WTC11 (cell line): ENCODE measurements around the gene MEIS2. TPM values are rescaled to one million over a fixed set of nuclear protein-coding genes. Genes with fewer than 3 reads are reported as not detected.

Source experiments
- ATAC-seq: fragments of 200-7000 bp; cut with Tn5 transposase; 2 replicates; pipeline ENCODE4 v1.10.0; 2021; ENCODE audit warnings: mild to moderate bottlenecking, moderate library complexity
- CTCF ChIA-PET: fragments of 300-600 bp; sonication (Branson Sonifier 250); formaldehyde crosslinking; loops from one replicate; lab custom pipeline; 2021; ENCODE audit warnings: antibody characterized with exemption; lab: Charles Lee
- POLR2A ChIA-PET: fragments of 350-600 bp; sonication (Branson Sonifier 250); formaldehyde crosslinking; loops from one replicate; lab custom pipeline; 2021; ENCODE audit warnings: antibody characterized with exemption; lab: Charles Lee
- DNase-seq: peaks from one replicate; pipeline ENCODE4 v3.0.0; 2021; ENCODE audit warnings: low spot score
- H3K27ac Mint-ChIP-seq: 2 replicates; pipeline ENCODE4 v1.8.0; 2021; ENCODE audit warnings: mixed read lengths
- H3K27me3 Mint-ChIP-seq: 2 replicates; pipeline ENCODE4 v1.8.0; 2021; ENCODE audit warnings: low read depth, mild to moderate bottlenecking, moderate library complexity, mixed read lengths
- H3K36me3 Mint-ChIP-seq: 2 replicates; pipeline ENCODE4 v1.8.0; 2021; ENCODE audit warnings: mixed read lengths
- H3K4me1 Mint-ChIP-seq: 2 replicates; pipeline ENCODE4 v1.8.0; 2022; ENCODE audit warnings: mixed read lengths
- H3K4me3 Mint-ChIP-seq: 2 replicates; pipeline ENCODE4 v1.8.0; 2021; ENCODE audit warnings: mild to moderate bottlenecking, moderate library complexity, mixed read lengths
- H3K9me3 Mint-ChIP-seq: 2 replicates; pipeline ENCODE4 v1.8.0; 2021; ENCODE audit warnings: mixed read lengths
- CREB1 ChIP-seq: sonication (generic); formaldehyde crosslinking; IDR thresholded peaks from 2 replicates; pipeline ENCODE4 v1.8.0; 2023; ENCODE audit warnings: mild to moderate bottlenecking, missing genetic modification reagents
- E2F5 ChIP-seq: sonication (generic); formaldehyde crosslinking; IDR thresholded peaks from 2 replicates; pipeline ENCODE4 v1.8.1; 2022; ENCODE audit warnings: mild to moderate bottlenecking, moderate library complexity, missing genetic modification reagents
- EMX1 ChIP-seq: fragments of 250-450 bp; sonication (Bioruptor Pico); IDR thresholded peaks from 2 replicates; pipeline ENCODE4 v1.8.0; 2021; ENCODE audit warnings: mild to moderate bottlenecking
- ERG ChIP-seq: fragments of 250-450 bp; sonication (Bioruptor Pico); IDR thresholded peaks from 2 replicates; pipeline ENCODE4 v1.8.0; 2021; ENCODE audit warnings: mild to moderate bottlenecking
- FOXJ3 ChIP-seq: sonication (generic); formaldehyde crosslinking; IDR thresholded peaks from 2 replicates; pipeline ENCODE4 v1.9.0; 2021; ENCODE audit warnings: missing genetic modification reagents, mild to moderate bottlenecking, borderline replicate concordance
- HMGXB4 ChIP-seq: sonication (generic); formaldehyde crosslinking; IDR thresholded peaks from 2 replicates; pipeline ENCODE4 v1.8.1; 2023; ENCODE audit warnings: mild to moderate bottlenecking, moderate library complexity, missing genetic modification reagents
- IRF1 ChIP-seq: sonication (generic); formaldehyde crosslinking; IDR thresholded peaks from 2 replicates; pipeline ENCODE4 v1.8.0; 2023; ENCODE audit warnings: missing genetic modification reagents
- MXD4 ChIP-seq: fragments of 250-450 bp; sonication (Bioruptor Pico); IDR thresholded peaks from 2 replicates; pipeline ENCODE4 v1.8.0; 2021; ENCODE audit warnings: mild to moderate bottlenecking, moderate library complexity, borderline replicate concordance
- MYBL2 ChIP-seq: sonication (generic); formaldehyde crosslinking; IDR thresholded peaks from 2 replicates; pipeline ENCODE4 v1.8.1; 2023; ENCODE audit warnings: mild to moderate bottlenecking, moderate library complexity, missing genetic modification reagents
- NFE2L1 ChIP-seq: sonication (generic); formaldehyde crosslinking; IDR thresholded peaks from 2 replicates; pipeline ENCODE4 v1.8.1; 2023; ENCODE audit warnings: missing genetic modification reagents
- RELA ChIP-seq: sonication (generic); formaldehyde crosslinking; IDR thresholded peaks from 2 replicates; pipeline ENCODE4 v1.8.1; 2022; ENCODE audit warnings: missing genetic modification reagents, mild to moderate bottlenecking, borderline replicate concordance
- SOX15 ChIP-seq: fragments of 250-450 bp; sonication (Bioruptor Pico); IDR thresholded peaks from 2 replicates; pipeline ENCODE4 v1.9.0; 2021; ENCODE audit warnings: mild to moderate bottlenecking
- TP53 ChIP-seq: sonication (generic); formaldehyde crosslinking; IDR thresholded peaks from 2 replicates; pipeline ENCODE4 v1.8.1; 2023; ENCODE audit warnings: mild to moderate bottlenecking, missing genetic modification reagents
- ZNF425 ChIP-seq: fragments of 250-450 bp; sonication (Bioruptor Pico); conservative IDR thresholded peaks from 2 replicates; pipeline ENCODE4 v1.9.0; 2021; ENCODE audit warnings: mild to moderate bottlenecking
- total RNA-seq: library from RNA; stranded (reverse); gene quantifications from 3 replicates; pipeline ENCODE4 v1.2.3, GENCODE V29; 2021
- TF ChIP-seq, protein P1 (sequence below): sonication (generic); formaldehyde crosslinking; conservative IDR thresholded peaks from 2 replicates; pipeline ENCODE4 v1.8.1; 2022; ENCODE audit warnings: mild to moderate bottlenecking, missing genetic modification reagents
- TF ChIP-seq, protein P2 (sequence below): sonication (generic); formaldehyde crosslinking; IDR thresholded peaks from 2 replicates; pipeline ENCODE4 v1.8.0; 2022; ENCODE audit warnings: mild to moderate bottlenecking, missing genetic modification reagents
- TF ChIP-seq, protein P3 (sequence below): sonication (generic); formaldehyde crosslinking; IDR thresholded peaks from 2 replicates; pipeline ENCODE4 v1.8.1; 2022; ENCODE audit warnings: low read depth, missing genetic modification reagents, borderline replicate concordance
- TF ChIP-seq, protein P4 (sequence below): sonication (generic); formaldehyde crosslinking; IDR thresholded peaks from 2 replicates; pipeline ENCODE4 v1.8.0; 2023; ENCODE audit warnings: mild to moderate bottlenecking, missing genetic modification reagents
- TF ChIP-seq, protein P5 (sequence below): fragments of 200-600 bp; IDR thresholded peaks from 2 replicates; pipeline ENCODE4 v1.8.0; 2022; ENCODE audit warnings: antibody characterized with exemption

Gene MEIS2
- total RNA-seq, 1 experiment from 2014 or later: 0.57 TPM

DNA sequence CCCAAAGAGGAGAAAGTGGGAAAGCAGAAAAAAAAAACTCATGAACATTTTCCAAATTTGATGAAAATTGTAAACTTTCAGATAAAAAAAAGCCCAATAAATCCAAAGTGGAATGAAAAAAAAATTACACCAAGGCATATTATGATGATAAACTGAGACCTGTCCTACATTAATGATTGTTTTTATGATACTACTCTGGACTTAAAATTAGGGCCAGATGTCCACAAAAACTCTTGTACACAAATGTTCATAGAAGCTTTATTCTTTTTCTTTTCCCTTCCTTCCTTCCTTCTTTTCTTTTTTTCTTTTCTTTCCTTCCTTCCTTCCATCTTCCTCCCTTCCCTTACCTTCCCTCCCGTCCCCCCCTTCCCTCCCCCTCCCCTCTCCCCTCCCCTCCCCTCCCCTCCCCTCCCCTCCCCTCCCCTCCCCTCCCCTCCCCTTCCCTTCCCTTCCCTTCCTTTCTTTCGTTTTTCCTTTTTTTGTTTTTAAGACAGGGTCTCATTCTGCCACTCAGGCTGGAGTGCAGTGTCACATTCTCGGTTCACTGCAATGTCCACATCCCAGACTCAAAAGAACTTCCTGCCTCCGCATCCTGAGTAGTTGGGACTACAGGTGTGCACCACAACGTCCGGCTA is 243.9 kb downstream of the MEIS2 start:
- TF ChIP-seq EMX1 (CRISPR knock-in tag) (no peak), RELA (CRISPR knock-in tag) (no peak), TP53 (CRISPR knock-in tag) (no peak), HMGXB4 (CRISPR knock-in tag) (no peak), NFE2L1 (CRISPR knock-in tag) (no peak), E2F5 (CRISPR knock-in tag) (no peak), SOX15 (CRISPR knock-in tag) (no peak), ERG (CRISPR knock-in tag) (no peak), IRF1 (CRISPR knock-in tag) (no peak), MYBL2 (CRISPR knock-in tag) (no peak), ZNF425 (CRISPR knock-in tag) (no peak), CREB1 (CRISPR knock-in tag) (no peak), MXD4 (CRISPR knock-in tag) (no peak), FOXJ3 (no peak)
- TF ChIP-seq, protein P1, sequence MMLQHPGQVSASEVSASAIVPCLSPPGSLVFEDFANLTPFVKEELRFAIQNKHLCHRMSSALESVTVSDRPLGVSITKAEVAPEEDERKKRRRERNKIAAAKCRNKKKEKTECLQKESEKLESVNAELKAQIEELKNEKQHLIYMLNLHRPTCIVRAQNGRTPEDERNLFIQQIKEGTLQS (CRISPR knock-in tag): no peak
- TF ChIP-seq, protein P2, sequence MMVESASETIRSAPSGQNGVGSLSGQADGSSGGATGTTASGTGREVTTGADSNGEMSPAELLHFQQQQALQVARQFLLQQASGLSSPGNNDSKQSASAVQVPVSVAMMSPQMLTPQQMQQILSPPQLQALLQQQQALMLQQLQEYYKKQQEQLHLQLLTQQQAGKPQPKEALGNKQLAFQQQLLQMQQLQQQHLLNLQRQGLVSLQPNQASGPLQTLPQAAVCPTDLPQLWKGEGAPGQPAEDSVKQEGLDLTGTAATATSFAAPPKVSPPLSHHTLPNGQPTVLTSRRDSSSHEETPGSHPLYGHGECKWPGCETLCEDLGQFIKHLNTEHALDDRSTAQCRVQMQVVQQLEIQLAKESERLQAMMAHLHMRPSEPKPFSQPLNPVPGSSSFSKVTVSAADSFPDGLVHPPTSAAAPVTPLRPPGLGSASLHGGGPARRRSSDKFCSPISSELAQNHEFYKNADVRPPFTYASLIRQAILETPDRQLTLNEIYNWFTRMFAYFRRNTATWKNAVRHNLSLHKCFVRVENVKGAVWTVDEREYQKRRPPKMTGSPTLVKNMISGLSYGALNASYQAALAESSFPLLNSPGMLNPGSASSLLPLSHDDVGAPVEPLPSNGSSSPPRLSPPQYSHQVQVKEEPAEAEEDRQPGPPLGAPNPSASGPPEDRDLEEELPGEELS: no peak
- TF ChIP-seq, protein P3, sequence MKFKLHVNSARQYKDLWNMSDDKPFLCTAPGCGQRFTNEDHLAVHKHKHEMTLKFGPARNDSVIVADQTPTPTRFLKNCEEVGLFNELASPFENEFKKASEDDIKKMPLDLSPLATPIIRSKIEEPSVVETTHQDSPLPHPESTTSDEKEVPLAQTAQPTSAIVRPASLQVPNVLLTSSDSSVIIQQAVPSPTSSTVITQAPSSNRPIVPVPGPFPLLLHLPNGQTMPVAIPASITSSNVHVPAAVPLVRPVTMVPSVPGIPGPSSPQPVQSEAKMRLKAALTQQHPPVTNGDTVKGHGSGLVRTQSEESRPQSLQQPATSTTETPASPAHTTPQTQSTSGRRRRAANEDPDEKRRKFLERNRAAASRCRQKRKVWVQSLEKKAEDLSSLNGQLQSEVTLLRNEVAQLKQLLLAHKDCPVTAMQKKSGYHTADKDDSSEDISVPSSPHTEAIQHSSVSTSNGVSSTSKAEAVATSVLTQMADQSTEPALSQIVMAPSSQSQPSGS (CRISPR knock-in tag): no peak
- TF ChIP-seq, protein P4, sequence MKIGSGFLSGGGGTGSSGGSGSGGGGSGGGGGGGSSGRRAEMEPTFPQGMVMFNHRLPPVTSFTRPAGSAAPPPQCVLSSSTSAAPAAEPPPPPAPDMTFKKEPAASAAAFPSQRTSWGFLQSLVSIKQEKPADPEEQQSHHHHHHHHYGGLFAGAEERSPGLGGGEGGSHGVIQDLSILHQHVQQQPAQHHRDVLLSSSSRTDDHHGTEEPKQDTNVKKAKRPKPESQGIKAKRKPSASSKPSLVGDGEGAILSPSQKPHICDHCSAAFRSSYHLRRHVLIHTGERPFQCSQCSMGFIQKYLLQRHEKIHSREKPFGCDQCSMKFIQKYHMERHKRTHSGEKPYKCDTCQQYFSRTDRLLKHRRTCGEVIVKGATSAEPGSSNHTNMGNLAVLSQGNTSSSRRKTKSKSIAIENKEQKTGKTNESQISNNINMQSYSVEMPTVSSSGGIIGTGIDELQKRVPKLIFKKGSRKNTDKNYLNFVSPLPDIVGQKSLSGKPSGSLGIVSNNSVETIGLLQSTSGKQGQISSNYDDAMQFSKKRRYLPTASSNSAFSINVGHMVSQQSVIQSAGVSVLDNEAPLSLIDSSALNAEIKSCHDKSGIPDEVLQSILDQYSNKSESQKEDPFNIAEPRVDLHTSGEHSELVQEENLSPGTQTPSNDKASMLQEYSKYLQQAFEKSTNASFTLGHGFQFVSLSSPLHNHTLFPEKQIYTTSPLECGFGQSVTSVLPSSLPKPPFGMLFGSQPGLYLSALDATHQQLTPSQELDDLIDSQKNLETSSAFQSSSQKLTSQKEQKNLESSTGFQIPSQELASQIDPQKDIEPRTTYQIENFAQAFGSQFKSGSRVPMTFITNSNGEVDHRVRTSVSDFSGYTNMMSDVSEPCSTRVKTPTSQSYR (CRISPR knock-in tag): no peak
- TF ChIP-seq, protein P5, sequence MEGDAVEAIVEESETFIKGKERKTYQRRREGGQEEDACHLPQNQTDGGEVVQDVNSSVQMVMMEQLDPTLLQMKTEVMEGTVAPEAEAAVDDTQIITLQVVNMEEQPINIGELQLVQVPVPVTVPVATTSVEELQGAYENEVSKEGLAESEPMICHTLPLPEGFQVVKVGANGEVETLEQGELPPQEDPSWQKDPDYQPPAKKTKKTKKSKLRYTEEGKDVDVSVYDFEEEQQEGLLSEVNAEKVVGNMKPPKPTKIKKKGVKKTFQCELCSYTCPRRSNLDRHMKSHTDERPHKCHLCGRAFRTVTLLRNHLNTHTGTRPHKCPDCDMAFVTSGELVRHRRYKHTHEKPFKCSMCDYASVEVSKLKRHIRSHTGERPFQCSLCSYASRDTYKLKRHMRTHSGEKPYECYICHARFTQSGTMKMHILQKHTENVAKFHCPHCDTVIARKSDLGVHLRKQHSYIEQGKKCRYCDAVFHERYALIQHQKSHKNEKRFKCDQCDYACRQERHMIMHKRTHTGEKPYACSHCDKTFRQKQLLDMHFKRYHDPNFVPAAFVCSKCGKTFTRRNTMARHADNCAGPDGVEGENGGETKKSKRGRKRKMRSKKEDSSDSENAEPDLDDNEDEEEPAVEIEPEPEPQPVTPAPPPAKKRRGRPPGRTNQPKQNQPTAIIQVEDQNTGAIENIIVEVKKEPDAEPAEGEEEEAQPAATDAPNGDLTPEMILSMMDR: no peak
- Mint-ChIP-seq H3K4me3 (no peak overlapping the region), H3K9me3 (peaks cover 5% of the 10 kb centered on the region; the same call in 1 of the 2 replicates), H3K4me1 (peaks cover 5% of the 10 kb centered on the region; the same call in 1 of the 2 replicates), H3K36me3 (no peaks in the 10 kb centered on the region), H3K27me3 (no peaks in the 10 kb centered on the region), H3K27ac (no peak overlapping the region)
- DNase-seq (no peak), ATAC-seq (no peak)
- ChIA-PET POLR2A (no interaction called here), CTCF (interaction anchor here (1.0 kb wide), 1 partner anchor 10 kb away, joined by 4 read pairs; no protein-coding TSS in a partner anchor)
